ENCODE results near the gene ABCC4. TPM values are rescaled to one million over a fixed set of nuclear protein-coding genes. Genes with fewer than 3 reads are reported as not detected.
A peak's percentile ranks its signal among the peaks of the same experiment; 100 is the strongest.
"Not testable (repeated sequence)": the region's sequence is repeated elsewhere in the genome, so short reads cannot be mapped to it uniquely, and the experiment has no call there.

ABCC4 gene
- total and polyA plus RNA-seq, 9 of the 15 experiments (the other 6 are each of a cell fraction or from before 2014, with no cell fraction given): 9.4 to 46.1 (median 25.4) TPM

- TF ChIP-seq EGR1 (conservative IDR thresholded peaks at IDR 0.05): peak; percentile 64
- TF ChIP-seq TBL1XR1 (IDR thresholded peaks at IDR 0.05; ENCODE audit: low read length in 2 of 2): peak in 1 of 2 experiments; percentile 21; a peak in 1 of 4 replicates
- TF ChIP-seq SUPT5H (IDR thresholded peaks at IDR 0.05): 0 out of 2 replicates have a peak, but pooled peaks have one; percentile 32
- TF ChIP-seq PRDM10 (IDR thresholded peaks at IDR 0.05; ENCODE audit: partially characterized antibody): peak; percentile 13
- peak; percentile 70 for TF ChIP-seq MGA (IDR thresholded peaks at IDR 0.05)
- 0 out of 2 replicates have a peak, but pooled peaks have one; percentile 15 for TF ChIP-seq JUND (IDR thresholded peaks at IDR 0.05; ENCODE audit: borderline replicate concordance, low read depth, low read length)
- TF ChIP-seq JUND (tag; IDR thresholded peaks at IDR 0.05; ENCODE audit: borderline replicate concordance, low read depth, low read length): not testable (repeated sequence)
- TF ChIP-seq POLR2A (conservative IDR thresholded peaks at IDR 0.05): peak; percentile 55
- TF ChIP-seq SP1 (CRISPR knock-in tag; IDR thresholded peaks at IDR 0.05): 0 out of 2 replicates have a peak, but pooled peaks have one; percentile 43
- TF ChIP-seq NFATC3 (IDR thresholded peaks at IDR 0.05): peak; percentile 35; the same call in 1 of the 2 replicates
- TF ChIP-seq ZNF766 (CRISPR knock-in tag; conservative IDR thresholded peaks at IDR 0.05): peak; percentile 71
- peak; percentile 64 to 76 for TF ChIP-seq MNT (conservative IDR thresholded peaks at IDR 0.05)
Measured at GRCh38 chr13:95273592-95274132, 27.6 kb downstream of the ABCC4 start (continued).

Data from K562 (cell line).